CD14-positive monocyte (primary cell): ENCODE results near the gene RTCB. TPM values are rescaled to one million over a fixed set of nuclear protein-coding genes. Genes with fewer than 3 reads are reported as not detected.

Experiments used
- DNase-seq, 3 donors: peaks; one replicate each; pipeline ENCODE4 v3.0.0-alpha.2; 2011 to 2022
- H2AFZ ChIP-seq: 2 replicates; pipeline ENCODE4 v1.6.0; 2012; ENCODE audit warnings: mild to moderate bottlenecking, low read depth, low read length, inconsistent platforms; ENCODE audit not compliant: insufficient read depth, poor library complexity, severe bottlenecking
- H3K27ac ChIP-seq, 2 donors: 1 replicate in 1 of 2; 2 replicates in 1 of 2; pipeline ENCODE4 v1.5.1; 2012 to 2013; ENCODE audit warnings: low read length in 2 of 2, control low read depth in 1 of 2, inconsistent platforms in 1 of 2, low read depth in 1 of 2, mild to moderate bottlenecking in 1 of 2
- H3K27me3 ChIP-seq, 2 donors: one replicate each; pipeline versions ENCODE4 v1.6.0 to v1.6.1; 2011 to 2013; ENCODE audit warnings: low read length in 2 of 2; ENCODE audit not compliant: control insufficient read depth in 2 of 2, insufficient read depth in 2 of 2
- H3K36me3 ChIP-seq, 2 donors: replicated peaks in 1 of 2; 1 replicate in 1 of 2; 2 replicates in 1 of 2; pipeline versions ENCODE4 v1.5.1 to v1.6.1; 2012 to 2013; ENCODE audit warnings: low read length in 2 of 2, control low read depth in 1 of 2, inconsistent platforms in 1 of 2, mild to moderate bottlenecking in 1 of 2; ENCODE audit not compliant: insufficient read depth in 2 of 2, control insufficient read depth in 1 of 2
- H3K4me1 ChIP-seq, 2 donors: 1 replicate in 1 of 2; 2 replicates in 1 of 2; pipeline versions ENCODE4 v1.5.1 to v1.6.1; 2012 to 2013; ENCODE audit warnings: low read length in 2 of 2, control low read depth in 1 of 2, inconsistent platforms in 1 of 2, mild to moderate bottlenecking in 1 of 2, moderate library complexity in 1 of 2; ENCODE audit not compliant: insufficient read depth in 2 of 2, control insufficient read depth in 1 of 2
- H3K4me2 ChIP-seq: replicated peaks from 2 replicates; pipeline ENCODE3; 2012; ENCODE audit warnings: low read length, moderate library complexity, mild to moderate bottlenecking; ENCODE audit not compliant: poor library complexity, severe bottlenecking; ENCODE audit errors: extremely low read depth
- H3K4me3 ChIP-seq, 3 experiments: fragments of 200-600 bp in 1 of 3; sonication (generic) in 1 of 3; replicated peaks in 1 of 3; 1 replicate in 2 of 3; 2 replicates in 1 of 3; pipeline ENCODE4 v1.5.1; 2011 to 2013; ENCODE audit warnings: low read length in 3 of 3, mild to moderate bottlenecking in 3 of 3, control low read depth in 2 of 3, low read depth in 2 of 3, inconsistent platforms in 1 of 3, moderate library complexity in 1 of 3
- H3K79me2 ChIP-seq: 2 replicates; pipeline ENCODE4 v1.6.0; 2012; ENCODE audit warnings: mild to moderate bottlenecking, control low read depth, inconsistent platforms, low read length, moderate library complexity; ENCODE audit not compliant: insufficient read depth
- H3K9ac ChIP-seq: 2 replicates; pipeline ENCODE4 v1.6.0; 2017; ENCODE audit warnings: low read length, mild to moderate bottlenecking; ENCODE audit not compliant: insufficient read depth, poor library complexity, severe bottlenecking
- H3K9me3 ChIP-seq, 2 donors: replicated peaks in 1 of 2; 1 replicate in 1 of 2; 2 replicates in 1 of 2; pipeline versions ENCODE4 v1.5.1 to v1.6.1; 2012 to 2013; ENCODE audit warnings: low read length in 2 of 2, control low read depth in 1 of 2; ENCODE audit not compliant: control insufficient read depth in 1 of 2, insufficient read depth in 1 of 2
- H4K20me1 ChIP-seq: 2 replicates; pipeline ENCODE4 v1.6.0; 2012; ENCODE audit warnings: mild to moderate bottlenecking, low read length, control low read depth, moderate library complexity; ENCODE audit not compliant: insufficient read depth
- H3K27ac Mint-ChIP-seq, 7 donors: one replicate each; pipeline ENCODE4 v1.8.0; 2020; ENCODE audit warnings: mild to moderate bottlenecking in 7 of 7, mixed read lengths in 7 of 7, moderate library complexity in 6 of 7, inconsistent platforms in 2 of 7
- H3K27me3 Mint-ChIP-seq, 3 donors: one replicate each; pipeline ENCODE4 v1.8.0; 2021 to 2022; ENCODE audit warnings: low read depth in 3 of 3, mild to moderate bottlenecking in 3 of 3, mixed read lengths in 3 of 3, moderate library complexity in 3 of 3, inconsistent platforms in 1 of 3
- H3K36me3 Mint-ChIP-seq, 2 donors: one replicate each; pipeline ENCODE4 v1.8.0; 2020; ENCODE audit warnings: mixed read lengths in 2 of 2, inconsistent platforms in 1 of 2, mild to moderate bottlenecking in 1 of 2
- H3K4me1 Mint-ChIP-seq: one replicate; pipeline ENCODE4 v1.8.0; 2020; ENCODE audit warnings: mild to moderate bottlenecking, mixed read lengths
- H3K4me3 Mint-ChIP-seq, 2 donors: one replicate each; pipeline ENCODE4 v1.8.0; 2020; ENCODE audit warnings: mild to moderate bottlenecking in 2 of 2, mixed read lengths in 2 of 2, moderate library complexity in 1 of 2
- H3K9me3 Mint-ChIP-seq, 7 donors: one replicate each; pipeline ENCODE4 v1.8.0; 2020 to 2022; ENCODE audit warnings: mixed read lengths in 7 of 7, mild to moderate bottlenecking in 6 of 7, moderate library complexity in 6 of 7, inconsistent platforms in 2 of 7
- CTCF ChIP-seq: fragments of 200-600 bp; IDR thresholded peaks from one replicate; pipeline ENCODE4 v1.8.0; 2022; ENCODE audit warnings: antibody characterized with exemption, mild to moderate bottlenecking
- WGBS: methylation state at CpG from one replicate; pipeline ENCODE4 v1.1.5; 2013; ENCODE audit warnings: missing lambda C conversion rate; ENCODE audit not compliant: insufficient coverage; 5-methylcytosine and 5-hydroxymethylcytosine counted together
- intact Hi-C, 2 donors: fragments of 100-400 bp; cut with micrococcal nuclease; formaldehyde crosslinking; loops; one replicate each; pipeline versions ENCODE4 v1.15.0 to v1.15.1; 2023
- polyA plus RNA-seq, 3 donors: library from polyadenylated mRNA; depleted of rRNA in 1 of 3; unstranded in 2 of 3; stranded (reverse) in 1 of 3; fragments of 300-500 nt in 2 of 3; fragments of >200 nt in 1 of 3; fragmentation: Illumina TruSeq in 2 of 3; gene quantifications; 1 replicate in 2 of 3; 2 replicates in 1 of 3; pipeline ENCODE4 v1.2.3, GENCODE V29; 2012 to 2021

RTCB gene
- polyA plus RNA-seq, 3 donors: 41.5 to 106 (median 104) TPM

GRCh38 chr22:32444068-32444467 is 32.0 kb upstream of the RTCB start:
- Histone ChIP-seq H3K4me2 (no peak overlapping the region), H3K9me3 (no peaks in the 10 kb centered on the region), H3K4me1 (no peaks in the 10 kb centered on the region), H3K79me2 (no peaks in the 10 kb centered on the region), H3K4me3 (no peak overlapping the region), H3K36me3 (no peaks in the 10 kb centered on the region), H3K27me3 (peaks cover 0 to 2% of the 10 kb centered on the region in 2 donors), H3K9ac (no peak overlapping the region), H2AFZ (no peak overlapping the region), H3K27ac (no peak overlapping the region), H4K20me1 (no peaks in the 10 kb centered on the region)
- H3K27ac Mint-ChIP-seq: no peak overlapping the region
- intact Hi-C loops: no loop called here
- no peaks in the 10 kb centered on the region for H3K4me1 Mint-ChIP-seq
- 81% methylated on average over 3 of the region's 6 CpGs for WGBS
- no peak overlapping the region for H3K4me3 Mint-ChIP-seq
- H3K36me3 Mint-ChIP-seq: no peaks in the 10 kb centered on the region
- H3K27me3 Mint-ChIP-seq: peaks cover 0 to 16% (median 5%) of the 10 kb centered on the region in 3 donors
- no peaks in the 10 kb centered on the region for H3K9me3 Mint-ChIP-seq
- no peak for TF ChIP-seq CTCF
- DNase-seq: no peak

- WGBS: no CpG with 5 or more reads among the region's 1 CpG
- H3K27me3 Mint-ChIP-seq: peaks cover 2 to 21% (median 15%) of the 10 kb centered on the region in 3 donors
- Histone ChIP-seq H4K20me1 (no peaks in the 10 kb centered on the region), H3K27me3 (peaks cover 0 to 6% of the 10 kb centered on the region in 2 donors), H3K4me3 (no peak overlapping the region), H3K9me3 (no peaks in the 10 kb centered on the region), H3K4me2 (no peak overlapping the region), H3K27ac (no peak overlapping the region), H3K4me1 (no peaks in the 10 kb centered on the region), H2AFZ (no peak overlapping the region), H3K36me3 (no peaks in the 10 kb centered on the region), H3K79me2 (no peaks in the 10 kb centered on the region), H3K9ac (no peak overlapping the region)
- H3K9me3 Mint-ChIP-seq: no peaks in the 10 kb centered on the region
- no peak for DNase-seq
- H3K27ac Mint-ChIP-seq: no peak overlapping the region
- no peaks in the 10 kb centered on the region for H3K36me3 Mint-ChIP-seq
- intact Hi-C loops: no loop called here
- TF ChIP-seq CTCF: no peak
- no peaks in the 10 kb centered on the region for H3K4me1 Mint-ChIP-seq
- no peak overlapping the region for H3K4me3 Mint-ChIP-seq
Observed at GRCh38 chr22:32430352-32430751, 18.3 kb upstream of the RTCB start.
